HepG2 (cell line): ENCODE data around the gene PPP1CB. TPM values are rescaled to one million over a fixed set of nuclear protein-coding genes. Genes with fewer than 3 reads are reported as not detected.

Source experiments
- ATAC-seq: fragments of 200-7000 bp; cut with Tn5 transposase; 3 replicates; pipeline ENCODE4 v1.9.1; 2020; ENCODE audit warnings: mild to moderate bottlenecking, moderate library complexity
- BruUV-seq: library from RNA; stranded (reverse); fragments of 400-500 nt; replicated peaks from 2 replicates; lab custom pipeline; 2021; lab: Mats Ljungman, UMichigan
- CTCF ChIA-PET: fragments of 300-600 bp; formaldehyde crosslinking; extraction: SDS; loops from one replicate; lab custom pipeline; 2021; ENCODE audit warnings: low total read pairs, inconsistent platforms, low intra/inter-chr PET ratio; lab: Yijun Ruan, JAX
- POLR2A ChIA-PET: fragments of 350-600 bp; sonication (Branson Sonifier 250); formaldehyde crosslinking; loops from one replicate; lab custom pipeline; 2020; ENCODE audit warnings: antibody characterized with exemption, inconsistent platforms; lab: Yijun Ruan, JAX
- DNase-seq: peaks from one replicate; pipeline ENCODE4 v3.0.0-alpha.2; 2015; ENCODE audit warnings: low spot score
- FAIRE-seq: peaks from 3 replicates; lab custom pipeline; 2011; peaks lifted over from hg19 to GRCh38; lab: Jason Lieb, UNC
- H2AFZ ChIP-seq: one replicate; pipeline ENCODE4 v1.6.1; 2011; ENCODE audit warnings: low read length, inconsistent platforms
- H3K27ac ChIP-seq: fragments of 300-600 bp; 3 replicates; pipeline ENCODE4 v1.8.0; 2011; ENCODE audit warnings: mixed run types, mild to moderate bottlenecking, mixed read lengths, low read length, inconsistent platforms; ENCODE audit not compliant: insufficient read depth; ENCODE audit errors: extremely low read length
- H3K27me3 ChIP-seq, 2 experiments: fragments of 200-600 bp in 1 of 2; 2 replicates in 1 of 2; 3 replicates in 1 of 2; pipeline versions ENCODE4 v1.6.0 to v1.8.0; 2011; ENCODE audit warnings: low read length in 2 of 2, mild to moderate bottlenecking in 2 of 2, moderate library complexity in 2 of 2, inconsistent platforms in 1 of 2; ENCODE audit not compliant: insufficient read depth in 2 of 2, control insufficient read depth in 1 of 2
- H3K36me3 ChIP-seq, 2 experiments: fragments of 200-600 bp in 1 of 2; replicated peaks in 1 of 2; 2 replicates in 1 of 2; 3 replicates in 1 of 2; pipeline versions ENCODE4 v1.5.1 to v1.8.0; 2011; ENCODE audit warnings: low read length in 2 of 2, inconsistent platforms in 1 of 2; ENCODE audit not compliant: insufficient read depth in 2 of 2, control insufficient read depth in 1 of 2
- H3K4me1 ChIP-seq: 2 replicates; pipeline ENCODE4 v1.5.1; 2012; ENCODE audit warnings: low read length, inconsistent platforms; ENCODE audit not compliant: insufficient read depth
- H3K4me2 ChIP-seq: 2 replicates; pipeline ENCODE4 v1.6.0; 2011; ENCODE audit warnings: low read depth, low read length, inconsistent platforms
- H3K4me3 ChIP-seq, 3 experiments: fragments of 200-600 bp in 1 of 3; sonication (generic), shearing (Covaris generic) in 1 of 3; replicated peaks in 1 of 3; 2 replicates each; pipeline ENCODE4 v1.5.1; 2011 to 2016; ENCODE audit warnings: low read length in 3 of 3, inconsistent platforms in 2 of 3, low read depth in 2 of 3, mild to moderate bottlenecking in 2 of 3, control low read depth in 1 of 3, mixed read lengths in 1 of 3; ENCODE audit not compliant: insufficient read depth in 1 of 3
- H3K79me2 ChIP-seq: one replicate; pipeline ENCODE4 v1.6.1; 2011; ENCODE audit warnings: low read length, inconsistent platforms; ENCODE audit not compliant: insufficient read depth
- H3K9ac ChIP-seq: 2 replicates; pipeline ENCODE4 v1.6.0; 2011; ENCODE audit warnings: mild to moderate bottlenecking, low read depth, low read length, inconsistent platforms; ENCODE audit not compliant: insufficient read depth
- H3K9me3 ChIP-seq: 2 replicates; pipeline ENCODE4 v1.5.1; 2012; ENCODE audit warnings: mild to moderate bottlenecking, low read length
- H4K20me1 ChIP-seq: 2 replicates; pipeline ENCODE4 v1.6.0; 2011; ENCODE audit warnings: inconsistent platforms, mild to moderate bottlenecking, low read length, moderate library complexity; ENCODE audit not compliant: insufficient read depth
- CTCF ChIP-seq: sonication (generic); formaldehyde crosslinking; IDR thresholded peaks from 2 replicates; pipeline ENCODE4 v1.5.0; 2020; ENCODE audit warnings: mild to moderate bottlenecking, missing genetic modification reagents, moderate library complexity
- ELF3 ChIP-seq: IDR thresholded peaks from 2 replicates; pipeline ENCODE4 v1.6.1; 2016; ENCODE audit warnings: missing genetic modification reagents, missing compliant biosample characterization
- FOSL1 ChIP-seq: sonication (generic); formaldehyde crosslinking; IDR thresholded peaks from 2 replicates; pipeline ENCODE4 v1.9.0; 2021; ENCODE audit warnings: missing genetic modification reagents, borderline replicate concordance
- GATAD2A ChIP-seq: IDR thresholded peaks from 2 replicates; pipeline ENCODE4 v1.6.1; 2016
- HMGXB4 ChIP-seq, 2 experiments: sonication (generic) in 1 of 2; formaldehyde crosslinking in 1 of 2; IDR thresholded peaks; 2 replicates each; pipeline versions ENCODE4 v1.4.0 to v1.6.1; 2018 to 2020; ENCODE audit warnings: missing genetic modification reagents in 2 of 2, borderline replicate concordance in 1 of 2, low read depth in 1 of 2, mild to moderate bottlenecking in 1 of 2, missing biosample characterization in 1 of 2
- ISX ChIP-seq: sonication (generic); formaldehyde crosslinking; conservative IDR thresholded peaks from 2 replicates; pipeline ENCODE4 v1.5.0; 2020; ENCODE audit warnings: missing genetic modification reagents
- PPARG ChIP-seq: conservative IDR thresholded peaks from 2 replicates; pipeline ENCODE4 v1.6.1; 2016; ENCODE audit warnings: missing biosample characterization, missing genetic modification reagents
- PRDM15 ChIP-seq: sonication (generic); formaldehyde crosslinking; IDR thresholded peaks from 2 replicates; pipeline ENCODE4 v1.4.0; 2020; ENCODE audit warnings: missing genetic modification reagents
- RAD21 ChIP-seq: fragments of 450-650 bp; formaldehyde crosslinking; IDR thresholded peaks from 2 replicates; pipeline ENCODE4 v1.5.0; 2020; ENCODE audit warnings: mild to moderate bottlenecking
- SMC3 ChIP-seq: IDR thresholded peaks from 2 replicates; pipeline ENCODE4 v1.6.1; 2011; ENCODE audit warnings: low read length, improper control_type of control experiment
- STAG1 ChIP-seq: sonication (generic); formaldehyde crosslinking; IDR thresholded peaks from 2 replicates; pipeline ENCODE4 v1.4.0; 2020; ENCODE audit warnings: missing genetic modification reagents
- TCF12 ChIP-seq, 2 experiments: fragments of 450-650 bp in 1 of 2; sonication (generic) in 1 of 2; formaldehyde crosslinking in 1 of 2; IDR thresholded peaks; 2 replicates each; pipeline versions ENCODE4 v1.6.1 to v1.8.0; 2017 to 2022; ENCODE audit warnings: antibody characterized with exemption in 1 of 2, mild to moderate bottlenecking in 1 of 2, missing genetic modification reagents in 1 of 2, moderate library complexity in 1 of 2
- TOE1 ChIP-seq: sonication (generic); formaldehyde crosslinking; IDR thresholded peaks from 2 replicates; pipeline ENCODE4 v1.4.0; 2020; ENCODE audit warnings: mild to moderate bottlenecking, missing genetic modification reagents
- ZMYM2 ChIP-seq: sonication (generic); formaldehyde crosslinking; IDR thresholded peaks from 2 replicates; pipeline ENCODE4 v1.8.0; 2022; ENCODE audit warnings: mild to moderate bottlenecking, missing genetic modification reagents
- ZNF580 ChIP-seq: IDR thresholded peaks from 2 replicates; pipeline ENCODE4 v1.6.1; 2016; ENCODE audit warnings: low read depth, borderline replicate concordance
- ZNF7 ChIP-seq: IDR thresholded peaks from 2 replicates; pipeline ENCODE4 v1.6.1; 2016; ENCODE audit warnings: missing biosample characterization, missing genetic modification reagents
- WGBS: methylation state at CpG from one replicate; pipeline ENCODE4 v1.1.6; 2017; ENCODE audit warnings: low lambda C conversion rate; 5-methylcytosine and 5-hydroxymethylcytosine counted together
- in situ Hi-C: cut with HindIII; loops from 2 replicates; pipeline ENCODE4 v1.10.0; 2017; ENCODE audit warnings: low pct_unique_long_range_greater_than_20kb; ENCODE audit not compliant: extremely low pct_ligation_motif_present
- intact Hi-C: fragments of 100-400 bp; cut with micrococcal nuclease; formaldehyde crosslinking; loops from one replicate; pipeline ENCODE4 v1.10.0; 2022; ENCODE audit not compliant: unreplicated experiment
- polyA plus RNA-seq, 8 experiments: library from polyadenylated mRNA; depleted of rRNA in 3 of 8; stranded (reverse) in 7 of 8; unstranded in 1 of 8; fragments of >200 nt; fragmentation: Illumina TruSeq in 4 of 8; extraction: Trizol in 4 of 8; gene quantifications; 2 replicates each; pipeline versions ENCODE4 v1.2.1 to v1.2.3, GENCODE V29; 2011 to 2016; ENCODE audit warnings: low read depth in 4 of 8, missing spikeins in 1 of 8, mixed read lengths in 1 of 8; ENCODE audit not compliant: insufficient read depth in 1 of 8
- total RNA-seq, 5 experiments: library from RNA; depleted of rRNA; stranded (reverse); fragments of >200 nt; fragmentation: Illumina TruSeq; extraction: Trizol; gene quantifications; 2 replicates each; pipeline ENCODE4 v1.2.3, GENCODE V29; 2016; ENCODE audit warnings: low read depth in 1 of 5

PPP1CB gene
- total and polyA plus RNA-seq, 2 of the 13 experiments (the other 11 are each of a cell fraction or from before 2014, with no cell fraction given) = 46.9 to 109 TPM

GRCh38 chr2:28821295-28821958, 69.8 kb downstream of the PPP1CB start:
- Histone ChIP-seq H3K4me3 (no peak overlapping the region), H3K27ac (no peak overlapping the region), H3K79me2 (no peaks in the 10 kb centered on the region), H3K4me2 (no peak overlapping the region), H3K27me3 (no peaks in the 10 kb centered on the region), H3K36me3 (no peaks in the 10 kb centered on the region), H2AFZ (no peak overlapping the region), H4K20me1 (no peaks in the 10 kb centered on the region), H3K9ac (no peak overlapping the region), H3K9me3 (no peaks in the 10 kb centered on the region), H3K4me1 (no peaks in the 10 kb centered on the region; the same call in 1 of the 2 replicates)
- ChIA-PET CTCF (interaction anchor here (1.0 to 2.1 kb wide), 3 partner anchors 137 to 375 kb away, joined by 3 to 15 read pairs (median 3); no protein-coding TSS in a partner anchor), POLR2A (interaction anchor here (0.9 kb wide), 1 partner anchor 69 kb away, joined by 3 read pairs; the partner anchor contains the start of gene PPP1CB)
- intact Hi-C loops (loop anchor here (1.0 to 10.0 kb wide), 3 partner anchors 103 to 376 kb away; no protein-coding TSS in a partner anchor), in situ Hi-C loops (loop anchor here (10.0 kb wide), 2 partner anchors 123 to 383 kb away; no protein-coding TSS in a partner anchor)
- 3% methylated on average over 8 of the region's 8 CpGs for WGBS
- no TSS peak for BruUV-seq
- DNase-seq (peak; percentile 67), ATAC-seq (peak; percentile 91), FAIRE-seq (peak; percentile 67)
- TF ChIP-seq TCF12 (IDR thresholded peaks at IDR 0.05) (no peak), TCF12 (CRISPR knock-in tag; IDR thresholded peaks at IDR 0.05) (no peak), PPARG (CRISPR knock-in tag) (no peak), ZNF7 (CRISPR knock-in tag) (no peak), ZNF580 (CRISPR knock-in tag) (no peak), ISX (CRISPR knock-in tag) (no peak), CTCF (CRISPR knock-in tag) (peak; percentile 90), SMC3 (peak; percentile 67; the same call in 1 of the 2 replicates), TOE1 (CRISPR knock-in tag) (no peak), HMGXB4 (CRISPR knock-in tag; IDR thresholded peaks at IDR 0.05; ENCODE audit: borderline replicate concordance in 1 of 2, low read depth in 1 of 2) (0 out of 4 replicates have a peak, but pooled peaks of 1 of the 2 experiments have one; percentile 39), FOSL1 (CRISPR knock-in tag) (no peak), GATAD2A (CRISPR knock-in tag) (peak; percentile 20; the same call in 1 of the 2 replicates), RAD21 (CRISPR knock-in tag) (peak; percentile 62), STAG1 (CRISPR knock-in tag) (peak; percentile 88), ELF3 (0 out of 2 replicates have a peak, but pooled peaks have one; percentile 42), PRDM15 (CRISPR knock-in tag) (no peak), ZMYM2 (CRISPR knock-in tag) (peak; percentile 70)
